HEK293 (cell line): Measurements from ENCODE around the gene MYLK2.

Source experiments
- TCF7L2 ChIP-seq: IDR thresholded peaks from 2 replicates; pipeline ENCODE4 v1.6.1; 2011; ENCODE audit warnings: low read depth, mild to moderate bottlenecking, inconsistent platforms, low read length, moderate library complexity, borderline replicate concordance
- YY1 ChIP-seq: fragments of 450-650 bp; formaldehyde crosslinking; IDR thresholded peaks from 2 replicates; pipeline ENCODE4 v1.5.1; 2018; ENCODE audit warnings: missing biosample characterization, missing genetic modification characterization
- ZNF24 ChIP-seq: fragments of 450-650 bp; formaldehyde crosslinking; IDR thresholded peaks from 2 replicates; pipeline ENCODE4 v1.5.1; 2016; ENCODE audit warnings: missing biosample characterization, missing genetic modification characterization
- ZNF274 ChIP-seq, 2 experiments: fragments of 200-500 bp in 1 of 2; fragments of 450-650 bp in 1 of 2; sonication (Bioruptor generic) in 1 of 2; formaldehyde crosslinking in 1 of 2; IDR thresholded peaks; 2 replicates each; pipeline versions ENCODE4 v1.5.1 to v1.6.1; 2014 to 2016; ENCODE audit warnings: borderline replicate concordance in 1 of 2, inconsistent platforms in 1 of 2, low read length in 1 of 2, missing biosample characterization in 1 of 2, missing genetic modification characterization in 1 of 2
- ZNF416 ChIP-seq: fragments of 450-650 bp; formaldehyde crosslinking; IDR thresholded peaks from 2 replicates; pipeline ENCODE4 v1.5.1; 2016; ENCODE audit warnings: missing biosample characterization, missing genetic modification characterization
- ZNF600 ChIP-seq: fragments of 450-650 bp; formaldehyde crosslinking; IDR thresholded peaks from 2 replicates; pipeline ENCODE4 v1.5.1; 2016; ENCODE audit warnings: missing biosample characterization, missing genetic modification characterization
- ZNF629 ChIP-seq: fragments of 450-650 bp; formaldehyde crosslinking; IDR thresholded peaks from 2 replicates; pipeline ENCODE4 v1.5.1; 2017; ENCODE audit warnings: missing biosample characterization, missing genetic modification characterization
- TF ChIP-seq, protein P1 (sequence below): fragments of 450-650 bp; formaldehyde crosslinking; IDR thresholded peaks from 2 replicates; pipeline ENCODE4 v1.5.1; 2016; ENCODE audit warnings: missing biosample characterization, missing genetic modification characterization
- TF ChIP-seq, protein P2 (sequence below): fragments of 450-650 bp; formaldehyde crosslinking; IDR thresholded peaks from 2 replicates; pipeline ENCODE4 v1.5.1; 2016; ENCODE audit warnings: missing biosample characterization, missing genetic modification characterization

- TF ChIP-seq ZNF600 (tag by site-specific recombination), result no peak
- TF ChIP-seq YY1 (tag by site-specific recombination), result no peak
- TF ChIP-seq ZNF274 (IDR thresholded peaks at IDR 0.05; ENCODE audit: low read length), result no peak
- no peak for TF ChIP-seq ZNF274 (tag by site-specific recombination; IDR thresholded peaks at IDR 0.05; ENCODE audit: borderline replicate concordance)
- TF ChIP-seq TCF7L2, result no peak
- TF ChIP-seq, protein P1, sequence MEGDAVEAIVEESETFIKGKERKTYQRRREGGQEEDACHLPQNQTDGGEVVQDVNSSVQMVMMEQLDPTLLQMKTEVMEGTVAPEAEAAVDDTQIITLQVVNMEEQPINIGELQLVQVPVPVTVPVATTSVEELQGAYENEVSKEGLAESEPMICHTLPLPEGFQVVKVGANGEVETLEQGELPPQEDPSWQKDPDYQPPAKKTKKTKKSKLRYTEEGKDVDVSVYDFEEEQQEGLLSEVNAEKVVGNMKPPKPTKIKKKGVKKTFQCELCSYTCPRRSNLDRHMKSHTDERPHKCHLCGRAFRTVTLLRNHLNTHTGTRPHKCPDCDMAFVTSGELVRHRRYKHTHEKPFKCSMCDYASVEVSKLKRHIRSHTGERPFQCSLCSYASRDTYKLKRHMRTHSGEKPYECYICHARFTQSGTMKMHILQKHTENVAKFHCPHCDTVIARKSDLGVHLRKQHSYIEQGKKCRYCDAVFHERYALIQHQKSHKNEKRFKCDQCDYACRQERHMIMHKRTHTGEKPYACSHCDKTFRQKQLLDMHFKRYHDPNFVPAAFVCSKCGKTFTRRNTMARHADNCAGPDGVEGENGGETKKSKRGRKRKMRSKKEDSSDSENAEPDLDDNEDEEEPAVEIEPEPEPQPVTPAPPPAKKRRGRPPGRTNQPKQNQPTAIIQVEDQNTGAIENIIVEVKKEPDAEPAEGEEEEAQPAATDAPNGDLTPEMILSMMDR (tag by site-specific recombination), result no peak
- TF ChIP-seq, protein P2, sequence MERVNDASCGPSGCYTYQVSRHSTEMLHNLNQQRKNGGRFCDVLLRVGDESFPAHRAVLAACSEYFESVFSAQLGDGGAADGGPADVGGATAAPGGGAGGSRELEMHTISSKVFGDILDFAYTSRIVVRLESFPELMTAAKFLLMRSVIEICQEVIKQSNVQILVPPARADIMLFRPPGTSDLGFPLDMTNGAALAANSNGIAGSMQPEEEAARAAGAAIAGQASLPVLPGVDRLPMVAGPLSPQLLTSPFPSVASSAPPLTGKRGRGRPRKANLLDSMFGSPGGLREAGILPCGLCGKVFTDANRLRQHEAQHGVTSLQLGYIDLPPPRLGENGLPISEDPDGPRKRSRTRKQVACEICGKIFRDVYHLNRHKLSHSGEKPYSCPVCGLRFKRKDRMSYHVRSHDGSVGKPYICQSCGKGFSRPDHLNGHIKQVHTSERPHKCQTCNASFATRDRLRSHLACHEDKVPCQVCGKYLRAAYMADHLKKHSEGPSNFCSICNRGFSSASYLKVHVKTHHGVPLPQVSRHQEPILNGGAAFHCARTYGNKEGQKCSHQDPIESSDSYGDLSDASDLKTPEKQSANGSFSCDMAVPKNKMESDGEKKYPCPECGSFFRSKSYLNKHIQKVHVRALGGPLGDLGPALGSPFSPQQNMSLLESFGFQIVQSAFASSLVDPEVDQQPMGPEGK (tag by site-specific recombination), result no peak
- no peak for TF ChIP-seq ZNF416 (tag by site-specific recombination)
- no peak for TF ChIP-seq ZNF629
- TF ChIP-seq ZNF24 (tag by site-specific recombination), result no peak
Measured at GRCh38 chr20:31860390-31861134, 41.4 kb downstream of the MYLK2 start.
